Sigmoid colon (tissue), 4 donors: ENCODE data around the gene OR2T5.
"Not testable (repeated sequence)": the region's sequence is repeated elsewhere in the genome, so short reads cannot be mapped to it uniquely, and the experiment has no call there.

Experiments used
- CTCF ChIP-seq, 4 experiments: fragments of 450-650 bp in 3 of 4; fragments of 200-600 bp in 1 of 4; IDR thresholded peaks; one replicate each; pipeline ENCODE4 v1.5.1; 2016 to 2019; ENCODE audit warnings: antibody characterized with exemption in 4 of 4, mild to moderate bottlenecking in 3 of 4, moderate library complexity in 2 of 4
- POLR2A ChIP-seq, 2 donors: fragments of 450-650 bp; IDR thresholded peaks; one replicate each; pipeline ENCODE4 v1.6.1; 2016; ENCODE audit warnings: antibody characterized with exemption in 2 of 2, mild to moderate bottlenecking in 2 of 2, moderate library complexity in 2 of 2
- POLR2AphosphoS5 ChIP-seq, 4 donors: sonication (generic); formaldehyde crosslinking; IDR thresholded peaks; one replicate each; pipeline ENCODE4 v1.6.1; 2017; ENCODE audit warnings: antibody characterized with exemption in 4 of 4

- not testable (repeated sequence) for TF ChIP-seq CTCF, POLR2A, POLR2AphosphoS5 (IDR thresholded peaks at IDR 0.05)
These were observed 43.8 kb upstream of the OR2T5 start for GRCh38 chr1:248444603-248445002.
